Smooth muscle cell (in vitro differentiated cells): ENCODE results near the gene XG. TPM values are rescaled to one million over a fixed set of nuclear protein-coding genes. Genes with fewer than 3 reads are reported as not detected.
A peak's percentile ranks its signal among the peaks of the same experiment; 100 is the strongest.
"Not testable (repeated sequence)": the region's sequence is repeated elsewhere in the genome, so short reads cannot be mapped to it uniquely, and the experiment has no call there.

Experiments
- DNase-seq: peaks from one replicate; lab custom pipeline; 2025; ENCODE audit not compliant: unreplicated experiment; lab: John Stamatoyannopoulos, UW
- H2AFZ ChIP-seq: fragments of 200-600 bp; sonication (generic); 2 replicates; pipeline ENCODE4 v1.6.0; 2016; ENCODE audit warnings: antibody characterized with exemption, low read depth, mild to moderate bottlenecking
- H3F3A ChIP-seq: fragments of 200-600 bp; sonication (generic); 2 replicates; pipeline ENCODE4 v1.6.0; 2017; ENCODE audit warnings: antibody characterized with exemption, low read depth
- H3K27ac ChIP-seq: fragments of 200-600 bp; sonication (generic); 2 replicates; pipeline ENCODE4 v1.5.1; 2016; ENCODE audit warnings: low read depth, mild to moderate bottlenecking
- H3K27me3 ChIP-seq: fragments of 200-600 bp; sonication (generic); 2 replicates; pipeline ENCODE4 v1.6.1; 2016; ENCODE audit warnings: low read depth, mild to moderate bottlenecking
- H3K36me3 ChIP-seq: fragments of 200-600 bp; sonication (generic); 2 replicates; pipeline ENCODE4 v1.5.1; 2016; ENCODE audit warnings: low read depth
- H3K4me1 ChIP-seq: fragments of 200-600 bp; sonication (generic); 2 replicates; pipeline ENCODE4 v1.5.1; 2016; ENCODE audit warnings: low read depth
- H3K4me2 ChIP-seq: fragments of 200-600 bp; sonication (generic); 2 replicates; pipeline ENCODE4 v1.6.0; 2016; ENCODE audit warnings: mild to moderate bottlenecking
- H3K4me3 ChIP-seq: fragments of 200-600 bp; sonication (generic); 2 replicates; pipeline ENCODE4 v1.5.1; 2016; ENCODE audit warnings: mild to moderate bottlenecking
- H3K79me2 ChIP-seq: fragments of 200-600 bp; sonication (generic); 2 replicates; pipeline ENCODE4 v1.6.0; 2016; ENCODE audit warnings: low read depth, mild to moderate bottlenecking
- H3K9ac ChIP-seq: fragments of 200-600 bp; sonication (generic); 2 replicates; pipeline ENCODE4 v1.6.0; 2016; ENCODE audit warnings: low read depth
- H3K9me3 ChIP-seq: fragments of 200-600 bp; sonication (generic); replicated peaks from 2 replicates; pipeline ENCODE4 v1.5.1; 2016; ENCODE audit warnings: low read depth
- H4K20me1 ChIP-seq: fragments of 200-600 bp; sonication (generic); 2 replicates; pipeline ENCODE4 v1.6.0; 2016; ENCODE audit warnings: low read depth
- WGBS: methylation state at CpG from one replicate; pipeline ENCODE4 v1.1.7; 2016; ENCODE audit warnings: low lambda C conversion rate; 5-methylcytosine and 5-hydroxymethylcytosine counted together
- polyA plus RNA-seq: library from polyadenylated mRNA; unstranded; fragments of >200 nt; fragmentation: Nextera tagmentation; extraction: Ambion mirVana; gene quantifications from 2 replicates; pipeline ENCODE4 v1.2.1, GENCODE V29; 2016
- total RNA-seq: library from RNA; depleted of rRNA; stranded (reverse); fragments of >200 nt; gene quantifications from 2 replicates; pipeline ENCODE4 v1.2.3, GENCODE V29; 2014
- TF ChIP-seq, protein P1 (sequence below): fragments of 200-600 bp; sonication (generic); IDR thresholded peaks from 2 replicates; pipeline ENCODE4 v1.5.1; 2017; ENCODE audit warnings: borderline replicate concordance, mild to moderate bottlenecking, antibody characterized with exemption; ENCODE audit not compliant: insufficient read depth, poor library complexity, severe bottlenecking

The XG gene
- total and polyA plus RNA-seq, 2 experiments from 2014 or later, result 1.1 to 1.3 TPM

DNA sequence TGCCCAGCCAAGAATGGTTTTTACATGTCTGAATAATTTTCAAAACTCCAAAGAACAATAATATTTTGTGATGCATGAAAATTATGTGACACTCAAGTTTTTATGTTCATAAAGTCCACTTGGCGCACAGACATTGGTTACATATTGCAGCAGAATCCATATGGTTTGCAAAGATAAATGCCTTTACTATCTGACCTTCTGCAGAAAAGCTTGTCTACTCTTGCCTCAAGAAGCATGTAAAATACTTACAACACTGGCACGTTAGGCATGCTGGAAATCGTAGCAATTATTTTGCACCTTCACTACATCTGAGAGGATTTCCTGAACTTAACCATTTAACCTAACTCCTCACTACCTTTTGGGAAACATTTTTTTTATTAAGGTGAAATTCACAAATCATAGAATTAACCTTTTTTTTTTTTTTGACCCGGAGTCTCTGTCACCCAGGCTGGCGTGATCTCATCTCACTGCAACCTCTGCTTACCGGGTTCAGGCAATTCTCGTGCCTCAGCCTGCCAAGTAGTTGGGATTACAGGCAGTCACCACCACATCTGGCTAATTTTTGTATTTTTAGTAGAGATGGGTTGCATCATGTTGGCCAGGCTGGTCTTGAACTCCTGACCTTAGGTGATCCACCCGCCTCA, 3.5 kb upstream of the XG start:
- no peaks in the 10 kb centered on the region for H3K27me3 ChIP-seq
- no peak overlapping the region for H3K4me3 ChIP-seq
- TF ChIP-seq, protein P1, sequence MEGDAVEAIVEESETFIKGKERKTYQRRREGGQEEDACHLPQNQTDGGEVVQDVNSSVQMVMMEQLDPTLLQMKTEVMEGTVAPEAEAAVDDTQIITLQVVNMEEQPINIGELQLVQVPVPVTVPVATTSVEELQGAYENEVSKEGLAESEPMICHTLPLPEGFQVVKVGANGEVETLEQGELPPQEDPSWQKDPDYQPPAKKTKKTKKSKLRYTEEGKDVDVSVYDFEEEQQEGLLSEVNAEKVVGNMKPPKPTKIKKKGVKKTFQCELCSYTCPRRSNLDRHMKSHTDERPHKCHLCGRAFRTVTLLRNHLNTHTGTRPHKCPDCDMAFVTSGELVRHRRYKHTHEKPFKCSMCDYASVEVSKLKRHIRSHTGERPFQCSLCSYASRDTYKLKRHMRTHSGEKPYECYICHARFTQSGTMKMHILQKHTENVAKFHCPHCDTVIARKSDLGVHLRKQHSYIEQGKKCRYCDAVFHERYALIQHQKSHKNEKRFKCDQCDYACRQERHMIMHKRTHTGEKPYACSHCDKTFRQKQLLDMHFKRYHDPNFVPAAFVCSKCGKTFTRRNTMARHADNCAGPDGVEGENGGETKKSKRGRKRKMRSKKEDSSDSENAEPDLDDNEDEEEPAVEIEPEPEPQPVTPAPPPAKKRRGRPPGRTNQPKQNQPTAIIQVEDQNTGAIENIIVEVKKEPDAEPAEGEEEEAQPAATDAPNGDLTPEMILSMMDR, result no peak
- no peak overlapping the region for H2AFZ ChIP-seq
- H3K9ac ChIP-seq, result no peak overlapping the region
- no peaks in the 10 kb centered on the region for H4K20me1 ChIP-seq
- no peaks in the 10 kb centered on the region for H3K79me2 ChIP-seq
- H3K9me3 ChIP-seq, result no peaks in the 10 kb centered on the region
- no peaks in the 10 kb centered on the region for H3K36me3 ChIP-seq
- 72% methylated on average over 8 of the region's 8 CpGs for WGBS
- no peak overlapping the region for H3K4me2 ChIP-seq
- no peaks in the 10 kb centered on the region for H3K4me1 ChIP-seq
- DNase-seq, result no peak
- H3K27ac ChIP-seq, result no peak overlapping the region
- H3F3A ChIP-seq, result peaks cover 9% of the 10 kb centered on the region

GRCh38 chrX:2748815-2749188, 3.0 kb upstream of the XG start:
- H3K27me3 ChIP-seq, result no peaks in the 10 kb centered on the region
- no peaks in the 10 kb centered on the region for H3K9me3 ChIP-seq
- H3K27ac ChIP-seq, result no peak overlapping the region
- TF ChIP-seq, protein P1, result no peak
- 100% methylated on average over 1 of the region's 1 CpG for WGBS
- H4K20me1 ChIP-seq, result no peaks in the 10 kb centered on the region
- H3K36me3 ChIP-seq, result no peaks in the 10 kb centered on the region
- peaks cover 9% of the 10 kb centered on the region for H3F3A ChIP-seq
- no peak for DNase-seq
- no peak overlapping the region for H3K4me2 ChIP-seq
- H3K4me3 ChIP-seq, result no peak overlapping the region
- no peaks in the 10 kb centered on the region for H3K4me1 ChIP-seq
- no peak overlapping the region for H2AFZ ChIP-seq
- no peak overlapping the region for H3K9ac ChIP-seq
- no peaks in the 10 kb centered on the region for H3K79me2 ChIP-seq

GRCh38 chrX:2751291-2751690, 549 bp upstream of the XG start:
- Histone ChIP-seq H3K4me1 (no peaks in the 10 kb centered on the region), H3K4me2 (no peak overlapping the region), H3K27ac (peak overlapping the region; percentile 85), H3K9ac (no peak overlapping the region), H3K9me3 (no peaks in the 10 kb centered on the region), H4K20me1 (no peaks in the 10 kb centered on the region), H3K79me2 (no peaks in the 10 kb centered on the region), H3F3A (no peaks in the 10 kb centered on the region), H2AFZ (no peak overlapping the region), H3K36me3 (no peaks in the 10 kb centered on the region), H3K27me3 (no peaks in the 10 kb centered on the region), H3K4me3 (no peak overlapping the region)
- WGBS, result 68% methylated on average over 3 of the region's 3 CpGs
- no peak for DNase-seq
- TF ChIP-seq, protein P1, result no peak

GRCh38 chrX:2752441-2752840, 601 bp downstream of the XG start:
- Histone ChIP-seq H3K4me2 (peak overlapping the region; percentile 49), H3K27ac (peak overlapping the region; percentile 85)
- H3K4me1 ChIP-seq, H3F3A ChIP-seq, H3K36me3 ChIP-seq, H3K4me3 ChIP-seq, H3K9ac ChIP-seq, H3K79me2 ChIP-seq, H3K9me3 ChIP-seq, H3K27me3 ChIP-seq, H4K20me1 ChIP-seq, H2AFZ ChIP-seq, DNase-seq: not testable (repeated sequence)
- WGBS, result 48% methylated on average over 7 of the region's 7 CpGs

- not testable (repeated sequence) for DNase-seq, H3K27me3 ChIP-seq, H3K36me3 ChIP-seq, H3F3A ChIP-seq, H3K9ac ChIP-seq, H4K20me1 ChIP-seq, H3K4me1 ChIP-seq, H2AFZ ChIP-seq, H3K79me2 ChIP-seq, H3K4me3 ChIP-seq, H3K9me3 ChIP-seq
- WGBS, result 42% methylated on average over 5 of the region's 5 CpGs
- Histone ChIP-seq H3K27ac (peak overlapping the region; percentile 49), H3K4me2 (peak overlapping the region; percentile 6)
Observed at GRCh38 chrX:2755163-2755715, 3.4 kb downstream of the XG start.
